ENCODE measurements around the gene HPS4. TPM values are rescaled to one million over a fixed set of nuclear protein-coding genes. Genes with fewer than 3 reads are reported as not detected.

HPS4 gene
- total and polyA plus RNA-seq, 12 donors: 4.6 to 14.3 (median 9.0) TPM

GRCh38 chr22:26404851-26405421 lies 78.6 kb downstream of the HPS4 start:
- DNase-seq: no peak
- TF ChIP-seq, protein P1, sequence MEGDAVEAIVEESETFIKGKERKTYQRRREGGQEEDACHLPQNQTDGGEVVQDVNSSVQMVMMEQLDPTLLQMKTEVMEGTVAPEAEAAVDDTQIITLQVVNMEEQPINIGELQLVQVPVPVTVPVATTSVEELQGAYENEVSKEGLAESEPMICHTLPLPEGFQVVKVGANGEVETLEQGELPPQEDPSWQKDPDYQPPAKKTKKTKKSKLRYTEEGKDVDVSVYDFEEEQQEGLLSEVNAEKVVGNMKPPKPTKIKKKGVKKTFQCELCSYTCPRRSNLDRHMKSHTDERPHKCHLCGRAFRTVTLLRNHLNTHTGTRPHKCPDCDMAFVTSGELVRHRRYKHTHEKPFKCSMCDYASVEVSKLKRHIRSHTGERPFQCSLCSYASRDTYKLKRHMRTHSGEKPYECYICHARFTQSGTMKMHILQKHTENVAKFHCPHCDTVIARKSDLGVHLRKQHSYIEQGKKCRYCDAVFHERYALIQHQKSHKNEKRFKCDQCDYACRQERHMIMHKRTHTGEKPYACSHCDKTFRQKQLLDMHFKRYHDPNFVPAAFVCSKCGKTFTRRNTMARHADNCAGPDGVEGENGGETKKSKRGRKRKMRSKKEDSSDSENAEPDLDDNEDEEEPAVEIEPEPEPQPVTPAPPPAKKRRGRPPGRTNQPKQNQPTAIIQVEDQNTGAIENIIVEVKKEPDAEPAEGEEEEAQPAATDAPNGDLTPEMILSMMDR (IDR thresholded peaks at IDR 0.05): no peak
- Histone ChIP-seq H3K4me3 (no peak overlapping the region), H3K27me3 (peaks cover 0 to 57% (median 25%) of the 10 kb centered on the region in 7 donors), H3K36me3 (no peaks in the 10 kb centered on the region), H3K27ac (no peak overlapping the region), H3K9me3 (no peaks in the 10 kb centered on the region), H3K4me1 (peaks cover 0 to 15% (median 0%) of the 10 kb centered on the region in 9 donors)
- intact Hi-C loops (cut with DNase I): loop anchor here in 2 of 10 donors (5.0 to 10.0 kb wide), 2 partner anchors 50 to 262 kb away; no protein-coding TSS in a partner anchor
- ATAC-seq: peak in 2 of 8 donors; percentile 30 to 50
- WGBS, 2 donors: 18 to 23% methylated on average over 6 of the region's 6 CpGs

DNA sequence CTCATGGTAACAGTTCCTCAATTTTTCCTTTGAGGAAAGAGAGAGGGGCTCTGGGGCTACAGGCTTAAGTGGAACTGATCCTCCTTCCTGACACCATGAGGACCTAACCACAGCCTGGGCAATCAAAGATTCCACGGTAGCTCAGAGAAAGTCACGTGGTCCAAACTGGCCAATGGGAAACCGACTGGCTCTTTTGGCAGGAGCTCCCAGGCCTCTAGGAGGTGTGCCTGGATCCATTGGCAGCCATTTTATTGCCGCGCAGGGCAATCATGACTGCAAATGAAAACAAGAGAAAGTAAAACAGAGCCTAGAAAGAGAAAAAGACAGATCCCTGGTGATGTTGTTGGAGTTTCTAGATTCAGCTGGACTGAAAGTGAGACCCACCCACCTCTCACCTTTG lies 81.9 kb downstream of the HPS4 start:
- Histone ChIP-seq H3K27ac (no peak overlapping the region), H3K4me1 (peaks cover 0 to 15% (median 0%) of the 10 kb centered on the region in 9 donors), H3K27me3 (peaks cover 0 to 30% (median 20%) of the 10 kb centered on the region in 7 donors), H3K9me3 (no peaks in the 10 kb centered on the region), H3K36me3 (no peaks in the 10 kb centered on the region), H3K4me3 (no peak overlapping the region)
- WGBS, 2 donors: 80 to 83% methylated on average over 5 of the region's 5 CpGs
- DNase-seq: no peak
- no peak for ATAC-seq
- intact Hi-C loops (cut with DNase I): loop anchor here in 2 of 10 donors (5.0 to 10.0 kb wide), 2 partner anchors 53 to 266 kb away; no protein-coding TSS in a partner anchor
- TF ChIP-seq, protein P1 (IDR thresholded peaks at IDR 0.05): no peak

Other genes with a start within 250 kb of the HPS4 start
- gene ASPHD2, start 54.5 kb downstream of the HPS4 start, total RNA-seq: 1 to 10 TPM in 1 of 10 donors, under 1 TPM in 7, not detected in 2; 0.07 to 1.8 (median 0.13) TPM
- gene ASPHD2, start 54.5 kb downstream of the HPS4 start, polyA plus RNA-seq: under 1 TPM in 1 of 2 donors, not detected in 1; 0.19 TPM
- 10 to 100 TPM; 19.5 to 26.3 (median 21.2) TPM for gene SRRD, start 94 bp upstream of the HPS4 start, total RNA-seq
- gene SRRD, start 94 bp upstream of the HPS4 start, polyA plus RNA-seq: 10 to 100 TPM; 11.9 to 17.8 TPM
- 10 to 100 TPM; 18.8 to 25.5 (median 22.8) TPM for gene TFIP11, start 28.7 kb upstream of the HPS4 start, total RNA-seq
- 10 to 100 TPM; 22.4 to 25.0 TPM for gene TFIP11, start 28.7 kb upstream of the HPS4 start, polyA plus RNA-seq
- gene TPST2, start 106.3 kb upstream of the HPS4 start, total RNA-seq: 10 to 100 TPM; 11.1 to 35.1 (median 19.0) TPM
- 10 to 100 TPM; 27.8 to 41.5 TPM for gene TPST2, start 106.3 kb upstream of the HPS4 start, polyA plus RNA-seq
- gene CRYBB1, start 134.2 kb upstream of the HPS4 start, total RNA-seq: 1 to 10 TPM in 1 of 10 donors, under 1 TPM in 6, not detected in 3; 0.24 to 2.5 (median 0.71) TPM
- gene CRYBB1, start 134.2 kb upstream of the HPS4 start, polyA plus RNA-seq: under 1 TPM; 0.37 to 0.48 TPM
- under 1 TPM in 1 of 10 donors, not detected in 9; 0.42 TPM for gene CRYBA4, start 138.2 kb upstream of the HPS4 start, total RNA-seq
- not detected for gene CRYBA4, start 138.2 kb upstream of the HPS4 start, polyA plus RNA-seq
- gene MIAT, start 173.8 kb upstream of the HPS4 start, total RNA-seq: 1 to 10 TPM in 1 of 10 donors, under 1 TPM in 9; 0.25 to 1.6 (median 0.50) TPM
- gene MIAT, start 173.8 kb upstream of the HPS4 start, polyA plus RNA-seq: under 1 TPM; 0.03 to 0.44 TPM